Activated CD4-positive, alpha-beta T cell treated with anti-CD3 and anti-CD28 coated beads for 36 hours (primary cell): ENCODE results near the gene SLC24A3. TPM values are rescaled to one million over a fixed set of nuclear protein-coding genes. Genes with fewer than 3 reads are reported as not detected.

Experiments
- ATAC-seq: fragments of 200-7000 bp; cut with Tn5 transposase; one replicate; pipeline ENCODE4 v1.10.0; 2021; ENCODE audit warnings: mild to moderate bottlenecking, moderate library complexity
- CTCF ChIA-PET: fragments of 350-600 bp; sonication (Branson Sonifier 250); formaldehyde crosslinking; loops from one replicate; lab custom pipeline; 2021; ENCODE audit warnings: antibody characterized with exemption; lab: Charles Lee
- POLR2A ChIA-PET: fragments of 350-600 bp; sonication (Branson Sonifier 250); formaldehyde crosslinking; loops from one replicate; lab custom pipeline; 2021; ENCODE audit warnings: antibody characterized with exemption, inconsistent platforms; lab: Charles Lee
- DNase-seq: peaks from one replicate; pipeline ENCODE4 v3.0.0-alpha.2; 2020
- H3K27ac Mint-ChIP-seq: one replicate; pipeline ENCODE4 v1.8.0; 2021; ENCODE audit warnings: mixed read lengths
- H3K27me3 Mint-ChIP-seq: one replicate; pipeline ENCODE4 v1.8.0; 2021; ENCODE audit warnings: mixed read lengths
- H3K36me3 Mint-ChIP-seq: one replicate; pipeline ENCODE4 v1.8.0; 2021; ENCODE audit warnings: low read depth, mixed read lengths
- H3K4me1 Mint-ChIP-seq: one replicate; pipeline ENCODE4 v1.8.0; 2021; ENCODE audit warnings: mixed read lengths
- H3K4me3 Mint-ChIP-seq: one replicate; pipeline ENCODE4 v1.8.0; 2021; ENCODE audit warnings: mild to moderate bottlenecking, moderate library complexity, mixed read lengths
- H3K9me3 Mint-ChIP-seq: one replicate; pipeline ENCODE4 v1.8.0; 2021; ENCODE audit warnings: low read depth, mixed read lengths
- intact Hi-C, 2 experiments: fragments of 100-400 bp; cut with DNase I in 1 of 2; cut with micrococcal nuclease in 1 of 2; formaldehyde crosslinking; loops; one replicate each; pipeline versions ENCODE4 v1.14.2 to v1.15.1; 2022 to 2024; cut with DNase I, micrococcal nuclease
- total RNA-seq, 2 experiments: library from RNA; stranded (reverse); gene quantifications; one replicate each; pipeline ENCODE4 v1.2.3, GENCODE V29; 2021

SLC24A3 gene
- total RNA-seq, 2 experiments from 2014 or later: not detected

GRCh38 chr20:19211661-19212468 lies 577 bp upstream of the SLC24A3 start:
- Mint-ChIP-seq H3K27ac (no peak overlapping the region), H3K4me1 (no peaks in the 10 kb centered on the region), H3K27me3 (peaks cover 37% of the 10 kb centered on the region), H3K4me3 (no peak overlapping the region), H3K9me3 (no peaks in the 10 kb centered on the region), H3K36me3 (no peaks in the 10 kb centered on the region)
- POLR2A ChIA-PET: no interaction called here
- intact Hi-C loops: no loop called here
- ATAC-seq: no peak
- DNase-seq: peak; percentile 5
- CTCF ChIA-PET: no interaction called here

GRCh38 chr20:19212821-19213502 lies 520 bp downstream of the SLC24A3 start:
- no peaks in the 10 kb centered on the region for H3K4me1 Mint-ChIP-seq
- intact Hi-C loops: no loop called here
- no peaks in the 10 kb centered on the region for H3K36me3 Mint-ChIP-seq
- POLR2A ChIA-PET: no interaction called here
- H3K9me3 Mint-ChIP-seq: no peaks in the 10 kb centered on the region
- no peak overlapping the region for H3K4me3 Mint-ChIP-seq
- DNase-seq (peak; percentile 66), ATAC-seq (peak; percentile 74)
- peaks cover 37% of the 10 kb centered on the region for H3K27me3 Mint-ChIP-seq
- no peak overlapping the region for H3K27ac Mint-ChIP-seq
- CTCF ChIA-PET: no interaction called here

- Mint-ChIP-seq H3K9me3 (no peaks in the 10 kb centered on the region), H3K4me3 (no peak overlapping the region), H3K4me1 (no peaks in the 10 kb centered on the region), H3K27ac (no peak overlapping the region), H3K27me3 (peaks cover 37% of the 10 kb centered on the region), H3K36me3 (no peaks in the 10 kb centered on the region)
- no peak for DNase-seq
- no peak for ATAC-seq
- POLR2A ChIA-PET: no interaction called here
- intact Hi-C loops: no loop called here
- CTCF ChIA-PET: no interaction called here
These were observed 1.6 kb downstream of the SLC24A3 start for GRCh38 chr20:19213946-19214490.

- Mint-ChIP-seq H3K27me3 (peaks cover 17% of the 10 kb centered on the region), H3K4me1 (no peaks in the 10 kb centered on the region), H3K36me3 (no peaks in the 10 kb centered on the region), H3K9me3 (no peaks in the 10 kb centered on the region), H3K27ac (no peak overlapping the region), H3K4me3 (no peak overlapping the region)
- ATAC-seq (no peak), DNase-seq (no peak)
- ChIA-PET CTCF (no interaction called here), POLR2A (no interaction called here)
- intact Hi-C loops: no loop called here
These were observed 6.0 kb downstream of the SLC24A3 start for GRCh38 chr20:19218411-19218810.

- Mint-ChIP-seq H3K4me3 (no peak overlapping the region), H3K36me3 (no peaks in the 10 kb centered on the region), H3K27me3 (peaks cover 2% of the 10 kb centered on the region), H3K27ac (no peak overlapping the region), H3K9me3 (peaks cover 6% of the 10 kb centered on the region), H3K4me1 (no peaks in the 10 kb centered on the region)
- ATAC-seq (no peak), DNase-seq (no peak)
- ChIA-PET CTCF (interaction anchor here (0.6 kb wide), 1 partner anchor 10 kb away, joined by 3 read pairs; no protein-coding TSS in a partner anchor), POLR2A (no interaction called here)
- intact Hi-C loops: no loop called here
These were observed 10.1 kb downstream of the SLC24A3 start for GRCh38 chr20:19222520-19223040.

- ChIA-PET CTCF (no interaction called here), POLR2A (no interaction called here)
- Mint-ChIP-seq H3K27ac (no peak overlapping the region), H3K9me3 (peaks cover 6% of the 10 kb centered on the region), H3K4me3 (no peak overlapping the region), H3K36me3 (no peaks in the 10 kb centered on the region), H3K4me1 (no peaks in the 10 kb centered on the region), H3K27me3 (peaks cover 2% of the 10 kb centered on the region)
- intact Hi-C loops: no loop called here
- no peak for ATAC-seq
- DNase-seq: no peak
These were observed 11.2 kb downstream of the SLC24A3 start for GRCh38 chr20:19223640-19224039.

- H3K4me3 Mint-ChIP-seq: no peak overlapping the region
- ATAC-seq (no peak), DNase-seq (no peak)
- H3K36me3 Mint-ChIP-seq: no peaks in the 10 kb centered on the region
- no peaks in the 10 kb centered on the region for H3K4me1 Mint-ChIP-seq
- ChIA-PET CTCF (interaction anchor here (0.6 kb wide), 1 partner anchor 9 kb away, joined by 3 read pairs; no protein-coding TSS in a partner anchor), POLR2A (no interaction called here)
- peaks cover 1% of the 10 kb centered on the region for H3K9me3 Mint-ChIP-seq
- peaks cover 2% of the 10 kb centered on the region for H3K27me3 Mint-ChIP-seq
- H3K27ac Mint-ChIP-seq: no peak overlapping the region
- intact Hi-C loops: no loop called here
These were observed 19.1 kb downstream of the SLC24A3 start for GRCh38 chr20:19231359-19232035.

GRCh38 chr20:19232997-19233794 lies 20.8 kb downstream of the SLC24A3 start:
- intact Hi-C loops: no loop called here
- no peaks in the 10 kb centered on the region for H3K36me3 Mint-ChIP-seq
- CTCF ChIA-PET: interaction anchor here (0.8 kb wide), 1 partner anchor 27 kb away, joined by 3 read pairs; no protein-coding TSS in a partner anchor
- ATAC-seq (no peak), DNase-seq (no peak)
- H3K27me3 Mint-ChIP-seq: peaks cover 4% of the 10 kb centered on the region
- H3K4me3 Mint-ChIP-seq: no peak overlapping the region
- no peak overlapping the region for H3K27ac Mint-ChIP-seq
- no peaks in the 10 kb centered on the region for H3K9me3 Mint-ChIP-seq
- no peaks in the 10 kb centered on the region for H3K4me1 Mint-ChIP-seq
- POLR2A ChIA-PET: no interaction called here

GRCh38 chr20:19236371-19237055 lies 24.1 kb downstream of the SLC24A3 start:
- CTCF ChIA-PET: no interaction called here
- DNase-seq: no peak
- intact Hi-C loops: no loop called here
- H3K27me3 Mint-ChIP-seq: peaks cover 4% of the 10 kb centered on the region
- no peaks in the 10 kb centered on the region for H3K9me3 Mint-ChIP-seq
- no peak overlapping the region for H3K4me3 Mint-ChIP-seq
- ATAC-seq: no peak
- H3K4me1 Mint-ChIP-seq: no peaks in the 10 kb centered on the region
- H3K36me3 Mint-ChIP-seq: no peaks in the 10 kb centered on the region
- no peak overlapping the region for H3K27ac Mint-ChIP-seq
- POLR2A ChIA-PET: no interaction called here

GRCh38 chr20:19241440-19241839 lies 29.0 kb downstream of the SLC24A3 start:
- ATAC-seq (no peak), DNase-seq (no peak)
- POLR2A ChIA-PET: no interaction called here
- peaks cover 5% of the 10 kb centered on the region for H3K27me3 Mint-ChIP-seq
- H3K27ac Mint-ChIP-seq: no peak overlapping the region
- H3K4me3 Mint-ChIP-seq: no peak overlapping the region
- CTCF ChIA-PET: interaction anchor here (1.2 kb wide), 1 partner anchor 35 kb away, joined by 4 read pairs; no protein-coding TSS in a partner anchor
- intact Hi-C loops: no loop called here
- H3K9me3 Mint-ChIP-seq: no peaks in the 10 kb centered on the region
- H3K4me1 Mint-ChIP-seq: no peaks in the 10 kb centered on the region
- no peaks in the 10 kb centered on the region for H3K36me3 Mint-ChIP-seq
